HepG2 (cell line): ENCODE data around the gene BMP6.

Source experiments
- DNMT1 ChIP-seq: sonication (generic); formaldehyde crosslinking; IDR thresholded peaks from 2 replicates; pipeline ENCODE4 v1.5.1; 2020; ENCODE audit warnings: mild to moderate bottlenecking, missing genetic modification reagents
- E2F1 ChIP-seq: sonication (generic); formaldehyde crosslinking; IDR thresholded peaks from 2 replicates; pipeline ENCODE4 v1.5.0; 2020; ENCODE audit warnings: missing genetic modification reagents
- EP300 ChIP-seq, 3 experiments: sonication (generic) in 1 of 3; formaldehyde crosslinking in 1 of 3; IDR thresholded peaks; 2 replicates each; pipeline versions ENCODE4 v1.5.1 to v1.6.1; 2011 to 2020; ENCODE audit warnings: low read depth in 2 of 3, low read length in 2 of 3, borderline replicate concordance in 1 of 3, improper control_type of control experiment in 1 of 3, mild to moderate bottlenecking in 1 of 3, missing genetic modification reagents in 1 of 3, moderate library complexity in 1 of 3
- NR2F6 ChIP-seq, 2 experiments: IDR thresholded peaks; 2 replicates each; pipeline ENCODE4 v1.6.1; 2016; ENCODE audit warnings: antibody characterized with exemption in 1 of 2, mild to moderate bottlenecking in 1 of 2
- POLR2A ChIP-seq, 2 experiments: IDR thresholded peaks; 2 replicates each; pipeline ENCODE4 v1.6.1; 2011; ENCODE audit warnings: low read depth in 2 of 2, low read length in 2 of 2, mild to moderate bottlenecking in 1 of 2, moderate library complexity in 1 of 2; ENCODE audit not compliant: insufficient read depth in 1 of 2
- ZNF432 ChIP-seq: sonication (generic); formaldehyde crosslinking; IDR thresholded peaks from 2 replicates; pipeline ENCODE4 v1.5.0; 2020; ENCODE audit warnings: missing genetic modification reagents, mild to moderate bottlenecking, borderline replicate concordance
- ZNF644 ChIP-seq: IDR thresholded peaks from 2 replicates; pipeline ENCODE4 v1.6.1; 2016; ENCODE audit warnings: low read depth
- TF ChIP-seq, protein P1 (sequence below): sonication (generic); formaldehyde crosslinking; IDR thresholded peaks from 2 replicates; pipeline ENCODE4 v1.5.1; 2020; ENCODE audit warnings: mild to moderate bottlenecking, missing genetic modification reagents, borderline replicate concordance

GRCh38 chr6:7902221-7902620, 176.3 kb downstream of the BMP6 start:
- no peak for TF ChIP-seq E2F1
- no peak for TF ChIP-seq ZNF432
- no peak for TF ChIP-seq EP300 (IDR thresholded peaks at IDR 0.05; ENCODE audit: low read depth in 2 of 2, low read length in 2 of 2)
- TF ChIP-seq EP300 (CRISPR knock-in tag; IDR thresholded peaks at IDR 0.05; ENCODE audit: borderline replicate concordance): no peak
- TF ChIP-seq NR2F6 (IDR thresholded peaks at IDR 0.05): no peak
- no peak for TF ChIP-seq NR2F6 (CRISPR knock-in tag; IDR thresholded peaks at IDR 0.05)
- TF ChIP-seq ZNF644 (CRISPR knock-in tag): no peak
- TF ChIP-seq DNMT1: no peak
- TF ChIP-seq POLR2A (IDR thresholded peaks at IDR 0.05; ENCODE audit: insufficient read depth in 1 of 2, low read depth in 2 of 2, low read length in 2 of 2): no peak
- TF ChIP-seq, protein P1, sequence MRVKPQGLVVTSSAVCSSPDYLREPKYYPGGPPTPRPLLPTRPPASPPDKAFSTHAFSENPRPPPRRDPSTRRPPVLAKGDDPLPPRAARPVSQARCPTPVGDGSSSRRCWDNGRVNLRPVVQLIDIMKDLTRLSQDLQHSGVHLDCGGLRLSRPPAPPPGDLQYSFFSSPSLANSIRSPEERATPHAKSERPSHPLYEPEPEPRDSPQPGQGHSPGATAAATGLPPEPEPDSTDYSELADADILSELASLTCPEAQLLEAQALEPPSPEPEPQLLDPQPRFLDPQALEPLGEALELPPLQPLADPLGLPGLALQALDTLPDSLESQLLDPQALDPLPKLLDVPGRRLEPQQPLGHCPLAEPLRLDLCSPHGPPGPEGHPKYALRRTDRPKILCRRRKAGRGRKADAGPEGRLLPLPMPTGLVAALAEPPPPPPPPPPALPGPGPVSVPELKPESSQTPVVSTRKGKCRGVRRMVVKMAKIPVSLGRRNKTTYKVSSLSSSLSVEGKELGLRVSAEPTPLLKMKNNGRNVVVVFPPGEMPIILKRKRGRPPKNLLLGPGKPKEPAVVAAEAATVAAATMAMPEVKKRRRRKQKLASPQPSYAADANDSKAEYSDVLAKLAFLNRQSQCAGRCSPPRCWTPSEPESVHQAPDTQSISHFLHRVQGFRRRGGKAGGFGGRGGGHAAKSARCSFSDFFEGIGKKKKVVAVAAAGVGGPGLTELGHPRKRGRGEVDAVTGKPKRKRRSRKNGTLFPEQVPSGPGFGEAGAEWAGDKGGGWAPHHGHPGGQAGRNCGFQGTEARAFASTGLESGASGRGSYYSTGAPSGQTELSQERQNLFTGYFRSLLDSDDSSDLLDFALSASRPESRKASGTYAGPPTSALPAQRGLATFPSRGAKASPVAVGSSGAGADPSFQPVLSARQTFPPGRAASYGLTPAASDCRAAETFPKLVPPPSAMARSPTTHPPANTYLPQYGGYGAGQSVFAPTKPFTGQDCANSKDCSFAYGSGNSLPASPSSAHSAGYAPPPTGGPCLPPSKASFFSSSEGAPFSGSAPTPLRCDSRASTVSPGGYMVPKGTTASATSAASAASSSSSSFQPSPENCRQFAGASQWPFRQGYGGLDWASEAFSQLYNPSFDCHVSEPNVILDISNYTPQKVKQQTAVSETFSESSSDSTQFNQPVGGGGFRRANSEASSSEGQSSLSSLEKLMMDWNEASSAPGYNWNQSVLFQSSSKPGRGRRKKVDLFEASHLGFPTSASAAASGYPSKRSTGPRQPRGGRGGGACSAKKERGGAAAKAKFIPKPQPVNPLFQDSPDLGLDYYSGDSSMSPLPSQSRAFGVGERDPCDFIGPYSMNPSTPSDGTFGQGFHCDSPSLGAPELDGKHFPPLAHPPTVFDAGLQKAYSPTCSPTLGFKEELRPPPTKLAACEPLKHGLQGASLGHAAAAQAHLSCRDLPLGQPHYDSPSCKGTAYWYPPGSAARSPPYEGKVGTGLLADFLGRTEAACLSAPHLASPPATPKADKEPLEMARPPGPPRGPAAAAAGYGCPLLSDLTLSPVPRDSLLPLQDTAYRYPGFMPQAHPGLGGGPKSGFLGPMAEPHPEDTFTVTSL (CRISPR knock-in tag): no peak
